HG02678 (cell line): Measurements from ENCODE around the gene PINLYP.
A peak's percentile ranks its signal among the peaks of the same experiment; 100 is the strongest.
"Not testable (repeated sequence)": the region's sequence is repeated elsewhere in the genome, so short reads cannot be mapped to it uniquely, and the experiment has no call there.

Source experiments
- ATAC-seq: cut with Tn5 transposase; IDR thresholded peaks from one replicate; pipeline ENCODE4 v1.9.1; 2021; ENCODE audit warnings: mild to moderate bottlenecking, moderate library complexity; ENCODE audit not compliant: unreplicated experiment

Gene PINLYP

GRCh38 chr19:43578787-43579186 lies 3.2 kb downstream of the PINLYP start:
- ATAC-seq: no peak

- ATAC-seq: no peak
These were observed 5.9 kb downstream of the PINLYP start for GRCh38 chr19:43581467-43581866.

GRCh38 chr19:43582495-43582894 lies 6.9 kb downstream of the PINLYP start:
- ATAC-seq: no peak

GRCh38 chr19:43584484-43584883 lies 8.9 kb downstream of the PINLYP start:
- ATAC-seq: no peak

GRCh38 chr19:43586346-43586745 lies 10.7 kb downstream of the PINLYP start:
- no peak for ATAC-seq

- not testable (repeated sequence) for ATAC-seq
These were observed 11.4 kb downstream of the PINLYP start for GRCh38 chr19:43587029-43587428.

GRCh38 chr19:43589277-43589676 lies 13.7 kb downstream of the PINLYP start:
- ATAC-seq: no peak

- no peak for ATAC-seq
These were observed 14.1 kb downstream of the PINLYP start for GRCh38 chr19:43589678-43590077.

GRCh38 chr19:43591904-43592772 lies 16.5 kb downstream of the PINLYP start:
- ATAC-seq: no peak

GRCh38 chr19:43592800-43593350 lies 17.3 kb downstream of the PINLYP start:
- no peak for ATAC-seq

GRCh38 chr19:43594081-43594697 lies 18.6 kb downstream of the PINLYP start:
- no peak for ATAC-seq

GRCh38 chr19:43594710-43595604 lies 19.4 kb downstream of the PINLYP start:
- ATAC-seq: no peak

GRCh38 chr19:43595605-43595998 lies 20.0 kb downstream of the PINLYP start:
- ATAC-seq: peak; percentile 1

GRCh38 chr19:43595999-43596841 lies 20.6 kb downstream of the PINLYP start, which contains the start of the genes IRGQ and ZNF576:
TSS of gene IRGQ (minus strand) at chr19:43596134. CDS start at chr19:43595338, 796 bp downstream.
TSS of gene ZNF576 (plus strand) at chr19:43596595. CDS start at chr19:43597109, 514 bp downstream.
- peak; percentile 85 for ATAC-seq

- ATAC-seq: no peak
These were observed 21.4 kb downstream of the PINLYP start for GRCh38 chr19:43596842-43597461.

GRCh38 chr19:43597876-43598275 lies 22.3 kb downstream of the PINLYP start:
- no peak for ATAC-seq

- no peak for ATAC-seq
These were observed 23.0 kb downstream of the PINLYP start for GRCh38 chr19:43598445-43599240.

GRCh38 chr19:43599635-43600295 lies 24.2 kb downstream of the PINLYP start:
- no peak for ATAC-seq
